Activated CD8-positive, alpha-beta T cell treated with anti-CD3 and anti-CD28 coated beads for 36 hours (primary cell): ENCODE measurements around the gene ADGRD2. TPM values are rescaled to one million over a fixed set of nuclear protein-coding genes. Genes with fewer than 3 reads are reported as not detected.
A peak's percentile ranks its signal among the peaks of the same experiment; 100 is the strongest.

ENCODE experiments used
- ATAC-seq: fragments of 200-7000 bp; cut with Tn5 transposase; one replicate; pipeline ENCODE4 v1.10.0; 2021; ENCODE audit warnings: mild to moderate bottlenecking, moderate library complexity
- CTCF ChIA-PET: fragments of 350-600 bp; sonication (Branson Sonifier 250); formaldehyde crosslinking; loops from one replicate; lab custom pipeline; 2021; ENCODE audit warnings: antibody characterized with exemption; lab: Charles Lee
- POLR2A ChIA-PET: fragments of 350-600 bp; sonication (Branson Sonifier 250); formaldehyde crosslinking; loops from one replicate; lab custom pipeline; 2021; ENCODE audit warnings: antibody characterized with exemption; lab: Charles Lee
- DNase-seq: peaks from one replicate; pipeline ENCODE4 v3.0.0-alpha.2; 2020
- H3K27ac Mint-ChIP-seq: one replicate; pipeline ENCODE4 v1.8.0; 2021; ENCODE audit warnings: mild to moderate bottlenecking, mixed read lengths
- H3K27me3 Mint-ChIP-seq: one replicate; pipeline ENCODE4 v1.8.0; 2021; ENCODE audit warnings: mixed read lengths
- H3K36me3 Mint-ChIP-seq: one replicate; pipeline ENCODE4 v1.8.0; 2021; ENCODE audit warnings: low read depth, mixed read lengths
- H3K4me1 Mint-ChIP-seq: one replicate; pipeline ENCODE4 v1.8.0; 2021; ENCODE audit warnings: low read depth, mixed read lengths
- H3K4me3 Mint-ChIP-seq: one replicate; pipeline ENCODE4 v1.8.0; 2021; ENCODE audit warnings: mild to moderate bottlenecking, moderate library complexity, mixed read lengths
- H3K9me3 Mint-ChIP-seq: one replicate; pipeline ENCODE4 v1.8.0; 2021; ENCODE audit warnings: mixed read lengths
- intact Hi-C: fragments of 100-400 bp; cut with micrococcal nuclease; formaldehyde crosslinking; loops from one replicate; pipeline ENCODE4 v1.10.0; 2022
- total RNA-seq, 2 experiments: library from RNA; stranded (reverse); gene quantifications; one replicate each; pipeline ENCODE4 v1.2.3, GENCODE V29; 2021
- TF ChIP-seq, protein P1 (sequence below): fragments of 200-600 bp; IDR thresholded peaks from one replicate; pipeline ENCODE4 v1.8.0; 2022; ENCODE audit warnings: antibody characterized with exemption, mild to moderate bottlenecking

ADGRD2 gene
- total RNA-seq: not detected

DNA sequence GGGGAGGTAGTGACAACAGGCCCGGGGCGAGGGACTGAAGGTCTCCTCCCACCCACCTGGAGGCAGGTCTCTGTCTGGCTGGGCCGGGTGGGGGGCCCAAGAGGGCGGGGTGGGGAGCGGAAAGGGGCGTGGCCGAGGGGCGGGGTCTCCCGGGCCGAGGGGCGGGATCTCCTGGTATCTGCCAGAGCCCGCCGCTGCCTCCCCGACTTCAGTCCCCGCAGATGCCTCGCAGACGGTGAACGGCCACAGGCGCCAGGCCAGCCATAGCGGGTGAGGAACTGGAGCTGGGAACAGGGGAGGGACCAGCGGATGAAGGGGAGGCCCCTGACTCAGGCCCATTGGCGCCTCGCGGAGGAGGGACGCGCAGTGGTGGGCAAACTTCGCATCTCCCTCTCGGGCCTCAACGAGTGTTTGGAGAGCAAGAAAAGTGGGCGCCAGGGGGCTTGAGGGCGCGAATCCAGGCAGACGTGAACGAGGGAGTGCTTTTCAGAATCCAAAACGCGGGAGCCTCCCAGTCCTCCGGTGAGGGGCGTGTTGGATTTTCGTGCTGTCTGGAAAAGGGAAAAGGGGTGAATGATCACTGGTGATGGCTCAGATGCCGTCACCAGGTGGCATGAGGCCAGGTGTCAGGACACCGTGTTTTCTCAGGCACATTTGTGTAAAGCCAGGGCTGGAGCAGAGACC lies at the start of gene ADGRD2:
Gene ADGRD2, plus strand, starts transcription at position 211 of the 684 bp plus-strand sequence. CDS start 1,216 bp downstream, outside the sequence.
- TF ChIP-seq, protein P1, sequence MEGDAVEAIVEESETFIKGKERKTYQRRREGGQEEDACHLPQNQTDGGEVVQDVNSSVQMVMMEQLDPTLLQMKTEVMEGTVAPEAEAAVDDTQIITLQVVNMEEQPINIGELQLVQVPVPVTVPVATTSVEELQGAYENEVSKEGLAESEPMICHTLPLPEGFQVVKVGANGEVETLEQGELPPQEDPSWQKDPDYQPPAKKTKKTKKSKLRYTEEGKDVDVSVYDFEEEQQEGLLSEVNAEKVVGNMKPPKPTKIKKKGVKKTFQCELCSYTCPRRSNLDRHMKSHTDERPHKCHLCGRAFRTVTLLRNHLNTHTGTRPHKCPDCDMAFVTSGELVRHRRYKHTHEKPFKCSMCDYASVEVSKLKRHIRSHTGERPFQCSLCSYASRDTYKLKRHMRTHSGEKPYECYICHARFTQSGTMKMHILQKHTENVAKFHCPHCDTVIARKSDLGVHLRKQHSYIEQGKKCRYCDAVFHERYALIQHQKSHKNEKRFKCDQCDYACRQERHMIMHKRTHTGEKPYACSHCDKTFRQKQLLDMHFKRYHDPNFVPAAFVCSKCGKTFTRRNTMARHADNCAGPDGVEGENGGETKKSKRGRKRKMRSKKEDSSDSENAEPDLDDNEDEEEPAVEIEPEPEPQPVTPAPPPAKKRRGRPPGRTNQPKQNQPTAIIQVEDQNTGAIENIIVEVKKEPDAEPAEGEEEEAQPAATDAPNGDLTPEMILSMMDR: no peak
- no peak within 1 kb of the TSS for H3K27ac Mint-ChIP-seq
- CTCF ChIA-PET: no interaction called here

GRCh38 chr9:124403246-124403645 lies 47.0 kb upstream of the ADGRD2 start:
- Mint-ChIP-seq H3K27me3 (no peaks in the 10 kb centered on the region), H3K27ac (no peak overlapping the region), H3K4me3 (no peak overlapping the region), H3K9me3 (no peaks in the 10 kb centered on the region), H3K4me1 (peaks cover 27% of the 10 kb centered on the region), H3K36me3 (peaks cover 42% of the 10 kb centered on the region)
- ChIA-PET POLR2A (no interaction called here), CTCF (no interaction called here)
- DNase-seq (no peak), ATAC-seq (no peak)
- intact Hi-C loops: no loop called here
- TF ChIP-seq, protein P1: no peak

More for the DNA sequence above, at the start of gene ADGRD2:
- Mint-ChIP-seq H3K9me3 (no peaks in the 10 kb centered on the region), H3K4me1 (no peaks in the 10 kb centered on the region), H3K4me3 (no peak within 1 kb of the TSS), H3K36me3 (no peaks in the 10 kb centered on the region), H3K27me3 (peaks cover 33% of the 10 kb centered on the region)
- DNase-seq: peak; percentile 16
- ATAC-seq: peak; percentile 26
- POLR2A ChIA-PET: no interaction called here
- intact Hi-C loops: no loop called here

DNA sequence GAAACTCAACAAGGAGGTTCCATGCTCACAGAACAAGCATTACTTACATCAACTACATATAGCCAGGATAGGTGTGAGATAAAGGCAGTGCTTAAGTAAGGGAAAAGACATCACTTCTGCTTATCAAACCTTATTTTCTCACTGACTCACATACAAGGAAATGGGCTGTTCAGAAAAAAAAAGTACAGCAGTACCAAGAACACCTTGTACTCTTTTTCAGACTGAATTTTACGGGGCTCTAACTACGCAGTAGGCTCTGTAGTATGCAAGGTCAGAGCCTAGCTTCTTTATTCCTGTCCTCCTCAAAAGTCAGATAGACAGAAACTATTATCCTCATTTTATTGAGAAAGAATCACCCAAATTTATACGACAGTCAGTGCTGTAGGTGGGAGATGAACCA lies 40.8 kb upstream of the ADGRD2 start:
- Mint-ChIP-seq H3K4me3 (no peak overlapping the region), H3K27me3 (no peaks in the 10 kb centered on the region), H3K36me3 (peaks cover 61% of the 10 kb centered on the region), H3K9me3 (no peaks in the 10 kb centered on the region), H3K4me1 (peaks cover 40% of the 10 kb centered on the region), H3K27ac (no peak overlapping the region)
- DNase-seq: no peak
- POLR2A ChIA-PET: no interaction called here
- ATAC-seq: no peak
- CTCF ChIA-PET: interaction anchor here (1.1 to 3.8 kb wide), 7 partner anchors 9 to 126 kb away, joined by 3 to 28 read pairs (median 3); no protein-coding TSS in a partner anchor
- intact Hi-C loops: no loop called here
- TF ChIP-seq, protein P1: no peak

DNA sequence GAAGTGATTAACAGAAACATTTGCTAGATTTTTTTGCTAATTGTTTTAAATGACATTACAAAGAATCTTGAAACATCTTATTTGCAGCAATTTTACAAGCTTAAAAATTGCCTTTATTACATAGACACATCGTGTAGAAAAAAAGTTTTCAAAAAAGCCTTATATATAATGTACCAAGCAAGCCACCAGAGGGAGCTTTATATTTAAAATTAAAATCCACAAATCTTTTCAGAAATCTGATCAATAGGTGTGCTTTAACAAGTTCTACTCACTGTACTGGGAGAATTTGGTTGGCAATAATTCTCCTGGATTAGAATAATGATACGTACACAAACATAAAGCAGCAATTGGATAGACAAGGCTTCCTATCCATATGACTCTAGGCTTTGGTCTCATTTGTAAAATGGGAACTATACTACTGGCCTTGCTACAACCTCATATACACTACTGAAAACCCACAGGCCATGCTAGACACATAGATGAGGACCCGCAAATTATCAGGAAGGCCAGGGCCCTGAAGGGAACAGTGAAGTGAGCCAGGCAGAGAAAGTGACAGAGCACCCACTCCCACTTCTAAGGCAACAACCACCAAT lies 39.8 kb upstream of the ADGRD2 start:
- no peaks in the 10 kb centered on the region for H3K9me3 Mint-ChIP-seq
- CTCF ChIA-PET: interaction anchor here (0.7 to 3.8 kb wide), 11 partner anchors 9 to 127 kb away, joined by 3 to 28 read pairs (median 4); no protein-coding TSS in a partner anchor
- no peak overlapping the region for H3K4me3 Mint-ChIP-seq
- peaks cover 41% of the 10 kb centered on the region for H3K4me1 Mint-ChIP-seq
- peaks cover 64% of the 10 kb centered on the region for H3K36me3 Mint-ChIP-seq
- DNase-seq (no peak), ATAC-seq (no peak)
- POLR2A ChIA-PET: no interaction called here
- TF ChIP-seq, protein P1: peak; percentile 67
- intact Hi-C loops: no loop called here
- H3K27ac Mint-ChIP-seq: no peak overlapping the region
- no peaks in the 10 kb centered on the region for H3K27me3 Mint-ChIP-seq
